Liver (tissue), 9 donors: ENCODE data around the gene HSD17B3. TPM values are rescaled to one million over a fixed set of nuclear protein-coding genes. Genes with fewer than 3 reads are reported as not detected.

Source experiments
- DNase-seq: peaks from one replicate; pipeline ENCODE4 v3.0.0-alpha.2; 2017; ENCODE audit warnings: low spot score
- H3K27ac ChIP-seq, 2 donors: one replicate each; pipeline ENCODE4 v1.7.0; 2013; ENCODE audit warnings: inconsistent platforms in 2 of 2, low read length in 2 of 2, control low read depth in 1 of 2, low read depth in 1 of 2, mild to moderate bottlenecking in 1 of 2
- H3K27me3 ChIP-seq, 4 donors: one replicate each; pipeline versions ENCODE4 v1.6.1 to v1.7.0; 2013; ENCODE audit warnings: low read length in 3 of 4, inconsistent platforms in 1 of 4, mild to moderate bottlenecking in 1 of 4, moderate library complexity in 1 of 4; ENCODE audit not compliant: control insufficient read depth in 4 of 4, insufficient read depth in 4 of 4
- H3K36me3 ChIP-seq, 4 donors: one replicate each; pipeline versions ENCODE4 v1.6.1 to v1.7.0; 2013; ENCODE audit warnings: low read length in 3 of 4, mild to moderate bottlenecking in 3 of 4, low read depth in 1 of 4, moderate library complexity in 1 of 4; ENCODE audit not compliant: control insufficient read depth in 4 of 4, insufficient read depth in 3 of 4
- H3K4me1 ChIP-seq, 4 donors: one replicate each; pipeline versions ENCODE4 v1.6.1 to v1.7.0; 2013; ENCODE audit warnings: low read length in 3 of 4, mild to moderate bottlenecking in 3 of 4, moderate library complexity in 1 of 4; ENCODE audit not compliant: control insufficient read depth in 4 of 4, insufficient read depth in 4 of 4
- H3K4me3 ChIP-seq, 3 donors: one replicate each; pipeline versions ENCODE4 v1.6.1 to v1.7.0; 2013; ENCODE audit warnings: low read length in 3 of 3, control low read depth in 1 of 3, low read depth in 1 of 3, mild to moderate bottlenecking in 1 of 3
- H3K9ac ChIP-seq, 2 donors: one replicate each; pipeline ENCODE4 v1.7.0; 2013; ENCODE audit warnings: low read length in 2 of 2, mild to moderate bottlenecking in 2 of 2, moderate library complexity in 2 of 2, control low read depth in 1 of 2, low read depth in 1 of 2
- H3K9me3 ChIP-seq, 4 donors: one replicate each; pipeline versions ENCODE4 v1.6.1 to v1.7.0; 2013; ENCODE audit warnings: low read length in 3 of 4; ENCODE audit not compliant: control insufficient read depth in 4 of 4
- ATF3 ChIP-seq: IDR thresholded peaks from 2 replicates; pipeline ENCODE4 v1.6.1; 2016; ENCODE audit warnings: antibody characterized with exemption
- CTCF ChIP-seq: fragments of 150-350 bp; IDR thresholded peaks from 2 replicates; pipeline ENCODE4 v1.5.1; 2017; ENCODE audit warnings: improper control_type of control experiment, low read depth, low read length; ENCODE audit not compliant: missing input control
- EGR1 ChIP-seq, 2 donors: IDR thresholded peaks; 2 replicates each; pipeline ENCODE4 v1.6.1; 2016 to 2018; ENCODE audit warnings: antibody characterized with exemption in 2 of 2, low read depth in 2 of 2
- FOXA2 ChIP-seq: IDR thresholded peaks from 2 replicates; pipeline ENCODE4 v1.6.1; 2016; ENCODE audit warnings: antibody characterized with exemption
- GABPA ChIP-seq, 2 donors: IDR thresholded peaks in 1 of 2; conservative IDR thresholded peaks in 1 of 2; 2 replicates each; pipeline ENCODE4 v1.6.1; 2016; ENCODE audit warnings: antibody characterized with exemption in 2 of 2, mild to moderate bottlenecking in 1 of 2, moderate library complexity in 1 of 2
- HNF4A ChIP-seq, 2 donors: conservative IDR thresholded peaks; 2 replicates each; pipeline ENCODE4 v1.6.1; 2016; ENCODE audit warnings: antibody characterized with exemption in 2 of 2, mild to moderate bottlenecking in 2 of 2
- HNF4G ChIP-seq: IDR thresholded peaks from 2 replicates; pipeline ENCODE4 v1.6.1; 2016; ENCODE audit warnings: antibody characterized with exemption
- JUND ChIP-seq, 2 donors: IDR thresholded peaks; 2 replicates each; pipeline ENCODE4 v1.6.1; 2016; ENCODE audit warnings: antibody characterized with exemption in 2 of 2
- NR2F2 ChIP-seq: IDR thresholded peaks from 2 replicates; pipeline ENCODE4 v1.6.1; 2016; ENCODE audit warnings: antibody characterized with exemption
- RAD21 ChIP-seq, 2 donors: IDR thresholded peaks; 2 replicates each; pipeline ENCODE4 v1.6.1; 2016; ENCODE audit warnings: antibody characterized with exemption in 2 of 2, mild to moderate bottlenecking in 2 of 2
- RXRA ChIP-seq, 2 donors: IDR thresholded peaks; 2 replicates each; pipeline ENCODE4 v1.6.1; 2017 to 2018; ENCODE audit warnings: antibody characterized with exemption in 2 of 2, mild to moderate bottlenecking in 1 of 2
- SP1 ChIP-seq: IDR thresholded peaks from 2 replicates; pipeline ENCODE4 v1.6.1; 2018; ENCODE audit warnings: antibody characterized with exemption, mild to moderate bottlenecking
- TAF1 ChIP-seq: conservative IDR thresholded peaks from 2 replicates; pipeline ENCODE4 v1.6.1; 2016; ENCODE audit warnings: antibody characterized with exemption, mild to moderate bottlenecking
- YY1 ChIP-seq: IDR thresholded peaks from 2 replicates; pipeline ENCODE4 v1.6.1; 2016; ENCODE audit warnings: antibody characterized with exemption, mild to moderate bottlenecking
- WGBS: extraction: QIAGEN DNeasy Blood & Tissue Kit; methylation state at CpG from one replicate; pipeline ENCODE4 v1.1.7; 2013; 5-methylcytosine and 5-hydroxymethylcytosine counted together
- polyA plus RNA-seq, 2 donors: library from polyadenylated mRNA; stranded (reverse) in 1 of 2; unstranded in 1 of 2; fragments of 200-250 nt in 1 of 2; fragments of >200 nt in 1 of 2; fragmentation: Nextera tagmentation in 1 of 2; extraction: Ambion mirVana in 1 of 2; gene quantifications; one replicate each; pipeline versions ENCODE4 v1.2.1 to v1.2.3, GENCODE V29; 2013 to 2015
- total RNA-seq, 2 donors: library from RNA; depleted of rRNA; stranded (reverse); fragments of >200 nt; gene quantifications; one replicate each; pipeline ENCODE4 v1.2.3, GENCODE V29; 2014
- TF ChIP-seq, protein P1 (sequence below): IDR thresholded peaks from 2 replicates; pipeline ENCODE4 v1.6.1; 2016; ENCODE audit warnings: antibody characterized with exemption
- TF ChIP-seq, protein P2 (sequence below): IDR thresholded peaks from 2 replicates; pipeline ENCODE4 v1.6.1; 2016; ENCODE audit warnings: antibody characterized with exemption
- donor health status: healthy.
- donor health status: healthy.
- donor health status: healthy.
- donor health status: healthy.
- donor health status: healthy.

Gene HSD17B3
- total and polyA plus RNA-seq, 4 donors, result 0.75 to 1.6 (median 0.96) TPM

GRCh38 chr9:96338299-96338698 is 36.3 kb upstream of the HSD17B3 start:
- no peak for DNase-seq
- Histone ChIP-seq H3K9me3 (no peaks in the 10 kb centered on the region), H3K36me3 (peaks cover 0 to 13% (median 3%) of the 10 kb centered on the region in 4 donors), H3K27me3 (no peaks in the 10 kb centered on the region), H3K9ac (no peak overlapping the region), H3K4me3 (no peak overlapping the region), H3K4me1 (peaks cover 10 to 16% (median 12%) of the 10 kb centered on the region in 4 donors), H3K27ac (no peak overlapping the region)
- WGBS, result 98% methylated on average over 3 of the region's 3 CpGs
- TF ChIP-seq, protein P1, sequence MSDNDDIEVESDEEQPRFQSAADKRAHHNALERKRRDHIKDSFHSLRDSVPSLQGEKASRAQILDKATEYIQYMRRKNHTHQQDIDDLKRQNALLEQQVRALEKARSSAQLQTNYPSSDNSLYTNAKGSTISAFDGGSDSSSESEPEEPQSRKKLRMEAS, result no peak
- TF ChIP-seq YY1 (no peak), GABPA (IDR thresholded peaks at IDR 0.05 in 1 of 2, conservative IDR thresholded peaks at IDR 0.05 in 1 of 2) (no peak), RAD21 (IDR thresholded peaks at IDR 0.05) (no peak), FOXA2 (no peak), JUND (IDR thresholded peaks at IDR 0.05) (no peak)
- TF ChIP-seq, protein P2, sequence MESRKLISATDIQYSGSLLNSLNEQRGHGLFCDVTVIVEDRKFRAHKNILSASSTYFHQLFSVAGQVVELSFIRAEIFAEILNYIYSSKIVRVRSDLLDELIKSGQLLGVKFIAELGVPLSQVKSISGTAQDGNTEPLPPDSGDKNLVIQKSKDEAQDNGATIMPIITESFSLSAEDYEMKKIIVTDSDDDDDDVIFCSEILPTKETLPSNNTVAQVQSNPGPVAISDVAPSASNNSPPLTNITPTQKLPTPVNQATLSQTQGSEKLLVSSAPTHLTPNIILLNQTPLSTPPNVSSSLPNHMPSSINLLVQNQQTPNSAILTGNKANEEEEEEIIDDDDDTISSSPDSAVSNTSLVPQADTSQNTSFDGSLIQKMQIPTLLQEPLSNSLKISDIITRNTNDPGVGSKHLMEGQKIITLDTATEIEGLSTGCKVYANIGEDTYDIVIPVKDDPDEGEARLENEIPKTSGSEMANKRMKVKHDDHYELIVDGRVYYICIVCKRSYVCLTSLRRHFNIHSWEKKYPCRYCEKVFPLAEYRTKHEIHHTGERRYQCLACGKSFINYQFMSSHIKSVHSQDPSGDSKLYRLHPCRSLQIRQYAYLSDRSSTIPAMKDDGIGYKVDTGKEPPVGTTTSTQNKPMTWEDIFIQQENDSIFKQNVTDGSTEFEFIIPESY, result no peak

- no peak for DNase-seq
- TF ChIP-seq EGR1 (IDR thresholded peaks at IDR 0.05; ENCODE audit: low read depth in 2 of 2) (no peak), GABPA (IDR thresholded peaks at IDR 0.05 in 1 of 2, conservative IDR thresholded peaks at IDR 0.05 in 1 of 2) (no peak), CTCF (no peak), YY1 (no peak), JUND (IDR thresholded peaks at IDR 0.05) (no peak), SP1 (no peak), TAF1 (no peak), HNF4A (conservative IDR thresholded peaks at IDR 0.05) (no peak), NR2F2 (no peak), ATF3 (no peak), RXRA (IDR thresholded peaks at IDR 0.05) (no peak), HNF4G (no peak), FOXA2 (no peak), RAD21 (IDR thresholded peaks at IDR 0.05) (no peak)
- TF ChIP-seq, protein P1, result no peak
- TF ChIP-seq, protein P2, result no peak
- H3K27me3 ChIP-seq, result no peaks in the 10 kb centered on the region
- no peak overlapping the region for H3K27ac ChIP-seq
- WGBS, result 83% methylated on average over 1 of the region's 1 CpG
- no peaks in the 10 kb centered on the region for H3K9me3 ChIP-seq
- no peak overlapping the region for H3K4me3 ChIP-seq
- peaks cover 1 to 11% (median 7%) of the 10 kb centered on the region in 4 donors for H3K36me3 ChIP-seq
- peaks cover 0 to under 1% (median 0%) of the 10 kb centered on the region in 4 donors for H3K4me1 ChIP-seq
- H3K9ac ChIP-seq, result no peak overlapping the region
Observed at GRCh38 chr9:96333958-96334357, 32.0 kb upstream of the HSD17B3 start.
